Endothelial cell (in vitro differentiated cells): ENCODE data around the gene PROM2. TPM values are rescaled to one million over a fixed set of nuclear protein-coding genes. Genes with fewer than 3 reads are reported as not detected.

Experiments
- DNase-seq: peaks from one replicate; pipeline ENCODE4 v3.0.0; 2021; ENCODE audit warnings: low spot score
- H3K27ac Mint-ChIP-seq: one replicate; pipeline ENCODE4 v1.8.0; 2021; ENCODE audit warnings: mixed read lengths, inconsistent platforms; ENCODE audit not compliant: unreplicated experiment
- H3K27me3 Mint-ChIP-seq: one replicate; pipeline ENCODE4 v1.8.0; 2021; ENCODE audit warnings: mild to moderate bottlenecking, moderate library complexity, mixed read lengths, inconsistent platforms; ENCODE audit not compliant: unreplicated experiment
- H3K36me3 Mint-ChIP-seq: one replicate; pipeline ENCODE4 v1.8.0; 2021; ENCODE audit warnings: mild to moderate bottlenecking, low read depth, mixed read lengths, inconsistent platforms; ENCODE audit not compliant: unreplicated experiment
- H3K4me1 Mint-ChIP-seq: one replicate; pipeline ENCODE4 v1.8.0; 2021; ENCODE audit warnings: mild to moderate bottlenecking, mixed read lengths, inconsistent platforms; ENCODE audit not compliant: unreplicated experiment
- H3K4me3 Mint-ChIP-seq: one replicate; pipeline ENCODE4 v1.8.0; 2021; ENCODE audit warnings: mild to moderate bottlenecking, mixed read lengths, inconsistent platforms; ENCODE audit not compliant: unreplicated experiment
- H3K9me3 Mint-ChIP-seq: one replicate; pipeline ENCODE4 v1.8.0; 2021; ENCODE audit warnings: mixed read lengths, inconsistent platforms; ENCODE audit not compliant: unreplicated experiment
- CTCF ChIP-seq: fragments of 200-600 bp; sonication (generic); IDR thresholded peaks from one replicate; pipeline ENCODE4 v1.5.0; 2021; ENCODE audit warnings: antibody characterized with exemption; ENCODE audit not compliant: unreplicated experiment
- total RNA-seq: library from RNA; stranded (reverse); fragmentation: NEBNext Ultra II Directional; extraction: Animal tissue kit (Norgen Biotek cat#: 25700); gene quantifications from one replicate; pipeline ENCODE4 v1.2.1, GENCODE V29; 2021; ENCODE audit not compliant: unreplicated experiment

Gene PROM2
- total RNA-seq, 1 donor from 2014 or later = 0.62 TPM

DNA sequence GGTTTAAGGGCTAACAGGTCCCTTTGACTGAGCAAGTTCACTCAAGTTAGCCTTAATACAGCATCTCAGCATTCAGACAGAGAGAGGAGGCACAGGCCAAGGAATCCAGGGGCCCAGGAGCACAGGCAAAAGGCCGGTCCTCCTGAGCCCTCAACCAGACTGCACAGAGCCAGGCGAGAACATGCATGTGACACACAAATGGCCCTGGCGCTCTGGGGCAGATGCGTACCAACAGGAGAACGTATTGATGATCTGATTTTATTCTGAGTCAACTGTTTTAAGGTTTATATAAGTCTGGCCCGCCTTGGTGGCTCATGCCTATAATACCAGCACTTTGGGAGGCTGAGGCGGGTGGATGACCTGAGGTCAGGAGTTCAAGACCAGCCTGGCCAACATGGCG is 57.8 kb downstream of the PROM2 start:
- no peak overlapping the region for H3K4me3 Mint-ChIP-seq
- H3K27me3 Mint-ChIP-seq = peaks cover 6% of the 10 kb centered on the region
- H3K27ac Mint-ChIP-seq = no peak overlapping the region
- DNase-seq = no peak
- H3K36me3 Mint-ChIP-seq = no peaks in the 10 kb centered on the region
- no peaks in the 10 kb centered on the region for H3K9me3 Mint-ChIP-seq
- H3K4me1 Mint-ChIP-seq = peaks cover 2% of the 10 kb centered on the region
- TF ChIP-seq CTCF = no peak

- TF ChIP-seq CTCF = no peak
- Mint-ChIP-seq H3K9me3 (no peaks in the 10 kb centered on the region), H3K27me3 (peaks cover 6% of the 10 kb centered on the region), H3K27ac (no peak overlapping the region), H3K36me3 (no peaks in the 10 kb centered on the region), H3K4me3 (no peak overlapping the region), H3K4me1 (peaks cover 2% of the 10 kb centered on the region)
- DNase-seq = no peak
Measured at GRCh38 chr2:95333056-95333455, 58.8 kb downstream of the PROM2 start.

GRCh38 chr2:95333888-95334338 is 59.7 kb downstream of the PROM2 start:
- H3K27ac Mint-ChIP-seq = no peak overlapping the region

GRCh38 chr2:95334916-95335641 is 60.8 kb downstream of the PROM2 start:
- Mint-ChIP-seq H3K27me3 (peaks cover 6% of the 10 kb centered on the region), H3K4me3 (no peak overlapping the region), H3K36me3 (no peaks in the 10 kb centered on the region), H3K27ac (no peak overlapping the region), H3K4me1 (peaks cover 2% of the 10 kb centered on the region), H3K9me3 (no peaks in the 10 kb centered on the region)
- DNase-seq = no peak
- TF ChIP-seq CTCF = no peak

More at GRCh38 chr2:95333888-95334338, 59.7 kb downstream of the PROM2 start:
- Mint-ChIP-seq H3K27me3 (peaks cover 6% of the 10 kb centered on the region), H3K4me3 (no peak overlapping the region), H3K9me3 (no peaks in the 10 kb centered on the region), H3K4me1 (peaks cover 2% of the 10 kb centered on the region), H3K36me3 (no peaks in the 10 kb centered on the region)
- no peak for TF ChIP-seq CTCF
- DNase-seq = no peak

DNA sequence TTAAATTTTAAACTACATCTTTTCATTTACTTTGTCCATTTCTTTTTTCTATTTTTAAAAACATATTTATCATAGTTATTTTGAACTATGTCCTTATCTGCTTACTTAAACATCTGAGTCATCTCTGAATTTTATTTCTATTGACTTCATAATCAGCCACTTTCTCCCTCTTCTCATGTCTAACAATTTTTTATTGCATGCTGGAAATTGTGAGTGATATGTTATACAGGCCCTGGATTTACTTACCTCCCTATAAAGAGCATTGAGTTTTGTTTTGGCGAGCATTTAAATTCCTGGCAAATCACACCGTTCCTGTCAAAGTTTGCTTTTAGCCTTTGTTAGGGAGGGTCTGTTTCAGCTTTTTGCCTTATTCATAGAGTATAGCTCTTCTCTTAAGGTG is 62.2 kb downstream of the PROM2 start:
- peaks cover 2% of the 10 kb centered on the region for H3K4me1 Mint-ChIP-seq
- peaks cover 6% of the 10 kb centered on the region for H3K27me3 Mint-ChIP-seq
- no peaks in the 10 kb centered on the region for H3K9me3 Mint-ChIP-seq
- no peak for TF ChIP-seq CTCF
- no peak for DNase-seq
- no peak overlapping the region for H3K27ac Mint-ChIP-seq
- H3K4me3 Mint-ChIP-seq = no peak overlapping the region
- H3K36me3 Mint-ChIP-seq = no peaks in the 10 kb centered on the region
